Central memory CD8-positive, alpha-beta T cell (primary cell): ENCODE measurements around the gene CPED1.

Experiments
- ATAC-seq: fragments of 150-1000 bp; cut with Tn5 transposase; replicated peaks from 2 replicates; pipeline ENCODE4 v1.10.0; 2022; ENCODE audit warnings: mild to moderate bottlenecking, moderate FRiP score, moderate number of reproducible peaks; ENCODE audit not compliant: poor library complexity, severe bottlenecking; ENCODE audit errors: extremely low read depth
- DNase-seq, 2 donors: peaks; one replicate each; pipeline ENCODE4 v3.0.0; 2021; ENCODE audit warnings: low spot score in 2 of 2
- H3K27ac Mint-ChIP-seq: one replicate; pipeline ENCODE4 v1.8.0; 2022; ENCODE audit warnings: low read depth, mild to moderate bottlenecking, moderate library complexity, mixed read lengths
- H3K27me3 Mint-ChIP-seq: one replicate; pipeline ENCODE4 v1.8.0; 2022; ENCODE audit warnings: mixed read lengths
- H3K36me3 Mint-ChIP-seq: one replicate; pipeline ENCODE4 v1.8.0; 2022; ENCODE audit warnings: mild to moderate bottlenecking, moderate library complexity, mixed read lengths; ENCODE audit not compliant: insufficient read depth
- H3K4me1 Mint-ChIP-seq: one replicate; pipeline ENCODE4 v1.8.0; 2022; ENCODE audit warnings: mixed read lengths
- H3K4me3 Mint-ChIP-seq: one replicate; pipeline ENCODE4 v1.8.0; 2022; ENCODE audit warnings: mild to moderate bottlenecking, moderate library complexity, mixed read lengths
- H3K9me3 Mint-ChIP-seq: one replicate; pipeline ENCODE4 v1.8.0; 2022; ENCODE audit warnings: mixed read lengths

CPED1 gene

GRCh38 chr7:121080257-121080912 is 91.9 kb downstream of the CPED1 start:
- Mint-ChIP-seq H3K36me3 (peaks cover 2% of the 10 kb centered on the region), H3K4me1 (no peaks in the 10 kb centered on the region), H3K27ac (no peak overlapping the region), H3K4me3 (no peak overlapping the region), H3K9me3 (no peaks in the 10 kb centered on the region), H3K27me3 (peaks cover 59% of the 10 kb centered on the region)
- DNase-seq = no peak
- no peak for ATAC-seq

GRCh38 chr7:121080913-121081326 is 92.4 kb downstream of the CPED1 start:
- H3K4me1 Mint-ChIP-seq = no peaks in the 10 kb centered on the region
- ATAC-seq (no peak), DNase-seq (no peak)
- no peak overlapping the region for H3K27ac Mint-ChIP-seq
- H3K4me3 Mint-ChIP-seq = no peak overlapping the region
- H3K36me3 Mint-ChIP-seq = peaks cover 2% of the 10 kb centered on the region
- no peaks in the 10 kb centered on the region for H3K9me3 Mint-ChIP-seq
- peaks cover 64% of the 10 kb centered on the region for H3K27me3 Mint-ChIP-seq

- Mint-ChIP-seq H3K27ac (no peak overlapping the region), H3K4me1 (no peaks in the 10 kb centered on the region), H3K4me3 (no peak overlapping the region), H3K27me3 (peaks cover 65% of the 10 kb centered on the region), H3K36me3 (peaks cover 2% of the 10 kb centered on the region), H3K9me3 (no peaks in the 10 kb centered on the region)
- DNase-seq (no peak), ATAC-seq (no peak)
Observed at GRCh38 chr7:121081327-121081936, 92.9 kb downstream of the CPED1 start.

- Mint-ChIP-seq H3K4me1 (no peaks in the 10 kb centered on the region), H3K4me3 (no peak overlapping the region), H3K9me3 (no peaks in the 10 kb centered on the region), H3K27ac (no peak overlapping the region), H3K27me3 (peaks cover 59% of the 10 kb centered on the region), H3K36me3 (peaks cover 2% of the 10 kb centered on the region)
- ATAC-seq (no peak), DNase-seq (no peak)
Observed at GRCh38 chr7:121082400-121083101, 94.0 kb downstream of the CPED1 start.

- H3K4me3 Mint-ChIP-seq = no peak overlapping the region
- H3K4me1 Mint-ChIP-seq = no peaks in the 10 kb centered on the region
- H3K9me3 Mint-ChIP-seq = no peaks in the 10 kb centered on the region
- DNase-seq (no peak), ATAC-seq (no peak)
- H3K27me3 Mint-ChIP-seq = peaks cover 54% of the 10 kb centered on the region
- peaks cover 2% of the 10 kb centered on the region for H3K36me3 Mint-ChIP-seq
- H3K27ac Mint-ChIP-seq = no peak overlapping the region
Observed at GRCh38 chr7:121083138-121083789, 94.8 kb downstream of the CPED1 start.

GRCh38 chr7:121083790-121084251 is 95.3 kb downstream of the CPED1 start:
- Mint-ChIP-seq H3K27me3 (peaks cover 48% of the 10 kb centered on the region), H3K4me3 (no peak overlapping the region), H3K9me3 (no peaks in the 10 kb centered on the region), H3K4me1 (no peaks in the 10 kb centered on the region), H3K36me3 (peaks cover 2% of the 10 kb centered on the region), H3K27ac (no peak overlapping the region)
- no peak for DNase-seq
- ATAC-seq = no peak

- H3K27me3 Mint-ChIP-seq = peaks cover 44% of the 10 kb centered on the region
- ATAC-seq = no peak
- DNase-seq = no peak
- no peaks in the 10 kb centered on the region for H3K36me3 Mint-ChIP-seq
- H3K4me3 Mint-ChIP-seq = no peak overlapping the region
- H3K4me1 Mint-ChIP-seq = no peaks in the 10 kb centered on the region
- H3K9me3 Mint-ChIP-seq = no peaks in the 10 kb centered on the region
- H3K27ac Mint-ChIP-seq = no peak overlapping the region
Observed at GRCh38 chr7:121084256-121084655, 95.7 kb downstream of the CPED1 start.

- Mint-ChIP-seq H3K36me3 (no peaks in the 10 kb centered on the region), H3K27me3 (peaks cover 40% of the 10 kb centered on the region), H3K27ac (no peak overlapping the region), H3K9me3 (no peaks in the 10 kb centered on the region), H3K4me3 (no peak overlapping the region), H3K4me1 (no peaks in the 10 kb centered on the region)
- ATAC-seq = no peak
- no peak for DNase-seq
Observed at GRCh38 chr7:121084748-121085336, 96.3 kb downstream of the CPED1 start.

GRCh38 chr7:121085922-121086321 is 97.4 kb downstream of the CPED1 start:
- Mint-ChIP-seq H3K27me3 (peaks cover 30% of the 10 kb centered on the region), H3K4me3 (no peak overlapping the region), H3K36me3 (no peaks in the 10 kb centered on the region), H3K27ac (no peak overlapping the region), H3K4me1 (no peaks in the 10 kb centered on the region), H3K9me3 (no peaks in the 10 kb centered on the region)
- ATAC-seq (no peak), DNase-seq (no peak)

- Mint-ChIP-seq H3K27me3 (peaks cover 30% of the 10 kb centered on the region), H3K4me3 (no peak overlapping the region), H3K27ac (no peak overlapping the region), H3K9me3 (no peaks in the 10 kb centered on the region), H3K4me1 (no peaks in the 10 kb centered on the region), H3K36me3 (no peaks in the 10 kb centered on the region)
- DNase-seq = no peak
- ATAC-seq = no peak
Observed at GRCh38 chr7:121088870-121089269, 100.4 kb downstream of the CPED1 start.

- Mint-ChIP-seq H3K27ac (no peak overlapping the region), H3K9me3 (no peaks in the 10 kb centered on the region), H3K27me3 (peaks cover 19% of the 10 kb centered on the region), H3K4me3 (no peak overlapping the region), H3K4me1 (no peaks in the 10 kb centered on the region), H3K36me3 (no peaks in the 10 kb centered on the region)
- ATAC-seq (no peak), DNase-seq (no peak)
Observed at GRCh38 chr7:121094829-121095228, 106.3 kb downstream of the CPED1 start.

GRCh38 chr7:121097577-121097976 is 109.1 kb downstream of the CPED1 start:
- peaks cover 40% of the 10 kb centered on the region for H3K27me3 Mint-ChIP-seq
- H3K4me3 Mint-ChIP-seq = no peak overlapping the region
- no peak for DNase-seq
- ATAC-seq = no peak
- H3K27ac Mint-ChIP-seq = no peak overlapping the region
- no peaks in the 10 kb centered on the region for H3K4me1 Mint-ChIP-seq
- no peaks in the 10 kb centered on the region for H3K36me3 Mint-ChIP-seq
- H3K9me3 Mint-ChIP-seq = no peaks in the 10 kb centered on the region
